ENCODE data around the gene ACTR3. TPM values are rescaled to one million over a fixed set of nuclear protein-coding genes. Genes with fewer than 3 reads are reported as not detected.

ACTR3 gene
- total RNA-seq, 4 donors from 2014 or later, result 59.7 to 161 (median 124) TPM

- TF ChIP-seq CTCF (IDR thresholded peaks at IDR 0.05; ENCODE audit: low read depth), result no peak
Observed at GRCh38 chr2:113979191-113980128, 89.6 kb downstream of the ACTR3 start.

- no peak for TF ChIP-seq CTCF (IDR thresholded peaks at IDR 0.05; ENCODE audit: low read depth)
Observed at GRCh38 chr2:113980946-113981345, 91.1 kb downstream of the ACTR3 start.

GRCh38 chr2:113981404-113982134 lies 91.7 kb downstream of the ACTR3 start:
- TF ChIP-seq CTCF (IDR thresholded peaks at IDR 0.05; ENCODE audit: low read depth), result no peak

GRCh38 chr2:113985554-113986397 lies 95.9 kb downstream of the ACTR3 start:
- TF ChIP-seq CTCF (IDR thresholded peaks at IDR 0.05; ENCODE audit: low read depth), result no peak

GRCh38 chr2:113986762-113987290 lies 96.9 kb downstream of the ACTR3 start:
- TF ChIP-seq CTCF (IDR thresholded peaks at IDR 0.05; ENCODE audit: low read depth), result no peak

- no peak for TF ChIP-seq CTCF (IDR thresholded peaks at IDR 0.05; ENCODE audit: low read depth)
Observed at GRCh38 chr2:113992090-113992489, 102.2 kb downstream of the ACTR3 start.
